Body of pancreas (tissue), 4 donors: ENCODE data around the gene ZNF219. TPM values are rescaled to one million over a fixed set of nuclear protein-coding genes. Genes with fewer than 3 reads are reported as not detected.

Source experiments
- ATAC-seq: fragments of 150-250 bp; one replicate; pipeline ENCODE4 v1.9.1; 2016
- DNase-seq, 4 donors: peaks; one replicate each; pipeline ENCODE4 v3.0.0-alpha.2; 2019
- H3K27ac ChIP-seq, 4 donors: fragments of 200-600 bp; sonication (generic); 1 replicate in 3 of 4; 2 replicates in 1 of 4; pipeline versions ENCODE4 v1.5.1 to v1.6.1; 2016 to 2019; ENCODE audit warnings: mild to moderate bottlenecking in 1 of 4, mixed read lengths in 1 of 4, moderate library complexity in 1 of 4
- H3K27me3 ChIP-seq, 2 donors: fragments of 200-600 bp; sonication (generic); one replicate each; pipeline ENCODE4 v1.6.0; 2016; ENCODE audit warnings: mild to moderate bottlenecking in 1 of 2
- H3K36me3 ChIP-seq, 2 donors: fragments of 200-600 bp; sonication (generic); replicated peaks in 1 of 2; 2 replicates each; pipeline ENCODE4 v1.5.1; 2016; ENCODE audit warnings: low read depth in 2 of 2; ENCODE audit not compliant: insufficient read depth in 1 of 2
- H3K4me1 ChIP-seq: fragments of 200-600 bp; sonication (generic); one replicate; pipeline ENCODE4 v1.6.0; 2016
- H3K4me3 ChIP-seq, 2 donors: fragments of 200-600 bp; sonication (generic); 1 replicate in 1 of 2; 2 replicates in 1 of 2; pipeline ENCODE4 v1.5.1; 2016 to 2019
- H3K9me3 ChIP-seq, 3 donors: fragments of 200-600 bp; sonication (generic); 1 replicate in 2 of 3; 2 replicates in 1 of 3; pipeline ENCODE4 v1.5.1; 2016
- CTCF ChIP-seq, 7 experiments: fragments of 450-650 bp in 4 of 7; fragments of 200-600 bp in 3 of 7; sonication (generic) in 3 of 7; IDR thresholded peaks; one replicate each; pipeline ENCODE4 v1.5.1; 2016 to 2019; ENCODE audit warnings: antibody characterized with exemption in 7 of 7
- POLR2A ChIP-seq, 3 donors: fragments of 450-650 bp; IDR thresholded peaks; one replicate each; pipeline ENCODE4 v1.6.1; 2016; ENCODE audit warnings: antibody characterized with exemption in 3 of 3, mild to moderate bottlenecking in 2 of 3
- WGBS, 2 donors: methylation state at CpG; one replicate each; pipeline ENCODE4 v1.1.5; 2017; 5-methylcytosine and 5-hydroxymethylcytosine counted together
- intact Hi-C: fragments of 100-400 bp; cut with DNase I; formaldehyde crosslinking; loops from one replicate; pipeline ENCODE4 v1.15.1; 2023
- total RNA-seq, 2 donors: library from RNA; depleted of rRNA; stranded (reverse); fragments of >200 nt; gene quantifications; one replicate each; pipeline ENCODE4 v1.1.0, GENCODE V29; 2016

The ZNF219 gene
- total RNA-seq, 2 donors from 2014 or later = 28.3 to 39.2 TPM

DNA sequence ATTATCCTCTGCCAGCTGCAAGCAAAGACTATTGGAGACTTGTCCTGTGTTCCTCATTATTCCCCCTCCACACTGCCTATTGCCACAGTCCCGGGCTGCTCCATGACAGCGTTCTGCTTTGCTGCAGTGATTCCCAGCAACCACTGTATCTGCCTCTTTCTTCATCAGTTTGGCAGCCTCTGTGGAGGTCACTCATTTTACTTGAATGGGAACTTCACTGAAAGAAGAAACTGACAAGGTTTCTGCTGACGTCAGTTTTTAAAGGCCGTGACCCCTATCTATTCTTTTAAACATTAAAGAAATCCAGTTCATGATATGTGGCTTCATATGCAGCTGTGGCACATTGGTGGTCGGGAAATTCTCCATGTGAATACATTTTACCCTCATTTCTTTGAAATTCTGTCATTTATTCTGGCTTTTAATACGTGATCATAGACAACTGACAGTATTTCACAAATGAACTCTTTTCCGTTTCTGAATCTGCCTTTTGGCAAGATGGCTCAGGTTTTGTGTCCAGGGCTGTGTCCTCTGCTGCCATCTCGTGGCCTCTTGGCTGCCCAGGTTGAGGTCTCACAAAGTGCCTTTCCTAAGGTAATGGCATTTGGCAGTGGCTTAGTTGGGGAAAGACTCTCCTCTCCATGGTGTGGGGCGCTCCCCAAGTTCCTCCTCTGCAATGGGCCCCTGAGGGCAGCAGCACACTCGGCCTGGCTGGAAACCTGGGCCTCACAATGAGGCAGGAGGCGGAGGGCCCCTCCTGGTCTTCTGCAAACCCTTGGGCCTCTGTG is 8.2 kb upstream of the ZNF219 start:
- intact Hi-C loops = no loop called here
- WGBS, 2 donors = 6% methylated on average over 8 to 11 of the region's 11 CpGs

GRCh38 chr14:21106176-21106497 is 7.7 kb upstream of the ZNF219 start:
- Histone ChIP-seq H3K4me3 (no peak overlapping the region), H3K27ac (peak overlapping the region; percentile 4 to 100 (median 74)), H3K4me1 (peaks cover 37% of the 10 kb centered on the region), H3K36me3 (no peaks in the 10 kb centered on the region), H3K9me3 (no peaks in the 10 kb centered on the region), H3K27me3 (no peaks in the 10 kb centered on the region)
- TF ChIP-seq POLR2A (IDR thresholded peaks at IDR 0.05) (no peak), CTCF (IDR thresholded peaks at IDR 0.05) (no peak)
- DNase-seq (no peak), ATAC-seq (no peak)
- 52 to 68% methylated on average over 4 of the region's 4 CpGs for WGBS, 2 donors
- intact Hi-C loops = no loop called here

More for the DNA sequence above, 8.2 kb upstream of the ZNF219 start:
- peak overlapping the region; percentile 4 to 100 (median 74) for H3K27ac ChIP-seq
- H3K27me3 ChIP-seq = no peaks in the 10 kb centered on the region
- no peaks in the 10 kb centered on the region for H3K36me3 ChIP-seq
- H3K4me3 ChIP-seq = no peak overlapping the region
- peak; percentile 85 to 93 (median 91) for TF ChIP-seq CTCF (IDR thresholded peaks at IDR 0.05)
- no peak for TF ChIP-seq POLR2A (IDR thresholded peaks at IDR 0.05)
- no peaks in the 10 kb centered on the region for H3K9me3 ChIP-seq
- peaks cover 37% of the 10 kb centered on the region for H3K4me1 ChIP-seq
- ATAC-seq = peak; percentile 28
- peak; percentile 87 to 93 (median 90) for DNase-seq

DNA sequence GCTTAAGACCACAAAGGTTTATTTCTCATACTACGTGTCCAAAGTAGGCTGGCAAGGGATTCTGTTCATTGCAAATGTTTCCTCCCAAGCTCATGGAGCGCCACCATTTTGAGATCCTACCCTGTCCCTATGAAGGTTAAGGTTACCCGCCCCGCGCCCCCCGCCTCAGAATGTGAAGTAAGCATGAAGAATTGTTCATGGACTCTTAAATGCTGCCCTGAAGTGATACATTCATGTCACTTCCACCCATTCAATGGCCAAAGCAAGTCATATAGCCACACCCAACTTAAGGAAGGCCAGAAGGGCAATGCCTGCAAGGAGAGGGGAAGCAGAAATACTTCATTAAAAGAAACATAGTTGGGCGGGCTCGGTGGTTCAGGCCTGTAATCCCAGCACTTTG is 6.6 kb upstream of the ZNF219 start:
- H3K4me3 ChIP-seq = no peak overlapping the region
- intact Hi-C loops = no loop called here

DNA sequence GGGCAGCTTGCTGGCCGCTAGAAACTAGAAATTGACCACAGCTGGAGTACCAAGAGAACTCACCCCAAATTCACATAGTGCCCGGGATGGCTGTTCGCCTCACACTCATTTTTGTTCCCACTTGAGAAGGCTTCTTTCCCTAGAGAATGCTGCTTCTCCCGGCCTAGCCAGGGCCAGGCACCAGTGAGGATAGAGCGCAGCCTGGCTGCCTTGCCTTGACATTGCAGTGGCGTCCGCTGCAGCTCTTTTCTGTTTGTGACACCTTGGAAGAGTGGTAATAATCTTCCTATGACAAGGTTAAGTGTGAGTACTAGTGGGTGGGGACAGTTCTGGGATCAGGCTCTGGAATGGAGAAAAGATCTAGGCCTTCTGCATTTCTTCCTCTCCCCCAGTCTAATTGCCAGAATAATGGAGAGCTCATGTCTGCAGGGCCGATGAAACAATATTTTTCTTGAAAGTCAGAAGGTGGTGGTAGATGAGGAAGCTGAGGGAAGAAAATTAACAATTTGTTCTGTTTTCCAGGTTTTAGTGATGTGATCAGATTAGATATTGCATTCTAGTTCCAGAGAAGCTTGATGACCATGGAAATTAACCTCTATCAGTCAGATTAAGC is 6.1 kb upstream of the ZNF219 start:
- peak overlapping the region; percentile 30 to 31 for H3K4me3 ChIP-seq
- ATAC-seq = peak; percentile 66
- DNase-seq = peak; percentile 77 to 84 (median 80)
- intact Hi-C loops = no loop called here
- TF ChIP-seq POLR2A (IDR thresholded peaks at IDR 0.05) (no peak), CTCF (IDR thresholded peaks at IDR 0.05) (peak; percentile 76 to 99 (median 94))
- H3K4me1 ChIP-seq = peaks cover 42% of the 10 kb centered on the region
- H3K36me3 ChIP-seq = no peaks in the 10 kb centered on the region
- H3K9me3 ChIP-seq = no peaks in the 10 kb centered on the region
- H3K27ac ChIP-seq = peak overlapping the region; percentile 94 to 100 (median 96)
- H3K27me3 ChIP-seq = no peaks in the 10 kb centered on the region
- WGBS, 2 donors = 2% methylated on average over 8 of the region's 8 CpGs

More for the DNA sequence above, 6.6 kb upstream of the ZNF219 start:
- TF ChIP-seq CTCF (IDR thresholded peaks at IDR 0.05) (no peak), POLR2A (IDR thresholded peaks at IDR 0.05) (no peak)
- 77 to 82% methylated on average over 8 of the region's 8 CpGs for WGBS, 2 donors
- Histone ChIP-seq H3K4me1 (peaks cover 37% of the 10 kb centered on the region), H3K27me3 (no peaks in the 10 kb centered on the region), H3K9me3 (no peaks in the 10 kb centered on the region), H3K27ac (peak overlapping the region; percentile 94 to 100 (median 96)), H3K36me3 (no peaks in the 10 kb centered on the region)
- DNase-seq = no peak
- no peak for ATAC-seq
